H1 (cell line): ENCODE measurements around the gene SPOCK1. TPM values are rescaled to one million over a fixed set of nuclear protein-coding genes. Genes with fewer than 3 reads are reported as not detected.

Experiments
- CTCF ChIA-PET: fragments of 300-600 bp; sonication (Branson Sonifier 250); formaldehyde crosslinking; loops from one replicate; lab custom pipeline; 2021; ENCODE audit not compliant: partially characterized antibody; lab: Charles Lee
- POLR2A ChIA-PET: fragments of 300-600 bp; sonication (Branson Sonifier 250); formaldehyde crosslinking; loops from one replicate; lab custom pipeline; 2021; ENCODE audit warnings: inconsistent platforms; ENCODE audit not compliant: partially characterized antibody; lab: Charles Lee
- DNase-seq, 2 experiments: peaks; one replicate each; pipeline versions ENCODE4 v3.0.0 to v3.0.0-alpha.2; 2010 to 2022; ENCODE audit warnings: low spot score in 2 of 2, low read depth in 1 of 2, mixed read lengths in 1 of 2
- FAIRE-seq: peaks from 2 replicates; lab custom pipeline; 2011; peaks lifted over from hg19 to GRCh38; lab: Jason Lieb, UNC
- H2AFZ ChIP-seq: 2 replicates; pipeline ENCODE4 v1.8.1; 2012; ENCODE audit warnings: low read length, inconsistent platforms
- H2AK5ac ChIP-seq: 2 replicates; pipeline ENCODE4 v1.6.1; 2013; ENCODE audit warnings: low read depth, low read length
- H2BK120ac ChIP-seq: replicated peaks from 2 replicates; pipeline ENCODE3; 2013; ENCODE audit warnings: low read depth, low read length, inconsistent platforms
- H2BK12ac ChIP-seq: 2 replicates; pipeline ENCODE4 v1.6.1; 2013; ENCODE audit warnings: low read depth, low read length
- H2BK15ac ChIP-seq: 2 replicates; pipeline ENCODE4 v1.6.1; 2013; ENCODE audit warnings: low read length
- H2BK20ac ChIP-seq: 2 replicates; pipeline ENCODE4 v1.6.1; 2013; ENCODE audit warnings: low read length
- H2BK5ac ChIP-seq: 2 replicates; pipeline ENCODE4 v1.6.1; 2013; ENCODE audit warnings: low read depth, low read length
- H3K14ac ChIP-seq: 2 replicates; pipeline ENCODE4 v1.6.1; 2013; ENCODE audit warnings: inconsistent platforms; ENCODE audit not compliant: insufficient read length
- H3K18ac ChIP-seq: 2 replicates; pipeline ENCODE4 v1.6.1; 2013; ENCODE audit warnings: low read length; ENCODE audit errors: extremely low read depth
- H3K23ac ChIP-seq: 2 replicates; pipeline ENCODE4 v1.6.1; 2013; ENCODE audit warnings: inconsistent platforms; ENCODE audit not compliant: insufficient read length
- H3K23me2 ChIP-seq: 2 replicates; pipeline ENCODE4 v1.6.1; 2013; ENCODE audit warnings: low read depth, low read length
- H3K27ac ChIP-seq: 2 replicates; pipeline ENCODE4 v1.6.1; 2011; ENCODE audit warnings: low read depth, low read length, inconsistent platforms
- H3K27me3 ChIP-seq, 4 experiments: replicated peaks in 1 of 4; 1 replicate in 1 of 4; 2 replicates in 3 of 4; pipeline versions ENCODE4 v1.6.1 to v1.8.1; 2011 to 2013; ENCODE audit warnings: low read length in 3 of 4, mild to moderate bottlenecking in 3 of 4, inconsistent platforms in 2 of 4, mixed read lengths in 2 of 4, moderate library complexity in 1 of 4; ENCODE audit not compliant: control insufficient read depth in 3 of 4, insufficient read depth in 3 of 4; ENCODE audit errors: extremely low read depth in 1 of 4
- H3K36me3 ChIP-seq, 4 experiments: 2 replicates each; pipeline versions ENCODE4 v1.6.1 to v1.8.1; 2011 to 2013; ENCODE audit warnings: mild to moderate bottlenecking in 4 of 4, low read length in 3 of 4, moderate library complexity in 2 of 4, control low read depth in 1 of 4, inconsistent platforms in 1 of 4; ENCODE audit not compliant: insufficient read depth in 4 of 4, control insufficient read depth in 2 of 4
- H3K4ac ChIP-seq: replicated peaks from 2 replicates; pipeline ENCODE3; 2013; ENCODE audit warnings: low read length, low read depth, mixed read lengths, inconsistent platforms; ENCODE audit not compliant: insufficient read length
- H3K4me1 ChIP-seq, 4 experiments: replicated peaks in 1 of 4; 1 replicate in 1 of 4; 2 replicates in 3 of 4; pipeline versions ENCODE4 v1.6.1 to v1.8.1; 2011 to 2013; ENCODE audit warnings: low read length in 3 of 4, inconsistent platforms in 2 of 4, mixed read lengths in 1 of 4; ENCODE audit not compliant: insufficient read depth in 4 of 4, control insufficient read depth in 3 of 4
- H3K4me2 ChIP-seq, 2 experiments: 2 replicates each; pipeline versions ENCODE4 v1.6.1 to v1.8.1; 2011 to 2013; ENCODE audit warnings: low read depth in 2 of 2, low read length in 2 of 2, control low read depth in 1 of 2, inconsistent platforms in 1 of 2, mild to moderate bottlenecking in 1 of 2; ENCODE audit not compliant: insufficient read depth in 1 of 2
- H3K4me3 ChIP-seq, 4 experiments: fragments of 200-600, 300-600 bp in 1 of 4; sonication (generic), shearing (Covaris generic), sonication (Bioruptor Twin) in 1 of 4; 2 replicates each; pipeline versions ENCODE4 v1.5.1 to v1.8.1; 2011 to 2016; ENCODE audit warnings: low read length in 4 of 4, low read depth in 3 of 4, control low read depth in 2 of 4, inconsistent platforms in 2 of 4, mild to moderate bottlenecking in 2 of 4, mixed read lengths in 1 of 4, moderate library complexity in 1 of 4; ENCODE audit not compliant: insufficient read depth in 2 of 4; ENCODE audit errors: extremely low read depth in 1 of 4
- H3K56ac ChIP-seq: replicated peaks from 2 replicates; pipeline ENCODE3; 2013; ENCODE audit warnings: low read depth, mild to moderate bottlenecking, mixed read lengths, low read length, inconsistent platforms; ENCODE audit not compliant: insufficient read length
- H3K79me1 ChIP-seq: 2 replicates; pipeline ENCODE4 v1.6.1; 2013; ENCODE audit warnings: low read depth, low read length, control low read depth
- H3K79me2 ChIP-seq, 2 experiments: 2 replicates each; pipeline versions ENCODE4 v1.6.1 to v1.8.1; 2012 to 2013; ENCODE audit warnings: low read length in 2 of 2, mild to moderate bottlenecking in 2 of 2, inconsistent platforms in 1 of 2; ENCODE audit not compliant: insufficient read depth in 2 of 2, control insufficient read depth in 1 of 2
- H3K9ac ChIP-seq, 4 experiments: replicated peaks in 1 of 4; 1 replicate in 1 of 4; 2 replicates in 3 of 4; pipeline versions ENCODE4 v1.6.1 to v1.8.1; 2011 to 2013; ENCODE audit warnings: low read depth in 3 of 4, low read length in 3 of 4, control low read depth in 2 of 4, mild to moderate bottlenecking in 2 of 4, moderate library complexity in 2 of 4, inconsistent platforms in 1 of 4; ENCODE audit errors: extremely low read depth in 1 of 4
- H3K9me3 ChIP-seq, 2 experiments: 2 replicates each; pipeline versions ENCODE4 v1.6.1 to v1.8.1; 2012 to 2013; ENCODE audit warnings: mild to moderate bottlenecking in 2 of 2, moderate library complexity in 2 of 2, control low read depth in 1 of 2, inconsistent platforms in 1 of 2, low read depth in 1 of 2, low read length in 1 of 2, mixed read lengths in 1 of 2; ENCODE audit not compliant: insufficient read depth in 2 of 2
- H4K20me1 ChIP-seq, 2 experiments: replicated peaks in 1 of 2; 2 replicates each; pipeline versions ENCODE3 to v1.8.1; 2011 to 2013; ENCODE audit warnings: inconsistent platforms in 2 of 2, low read length in 2 of 2, mild to moderate bottlenecking in 1 of 2; ENCODE audit not compliant: insufficient read depth in 2 of 2, control insufficient read depth in 1 of 2
- H4K5ac ChIP-seq: 2 replicates; pipeline ENCODE4 v1.6.1; 2013; ENCODE audit warnings: low read length, low read depth, mixed read lengths, inconsistent platforms; ENCODE audit not compliant: insufficient read length
- H4K8ac ChIP-seq: 2 replicates; pipeline ENCODE4 v1.8.0; 2013; ENCODE audit warnings: mild to moderate bottlenecking, moderate library complexity, low read length, inconsistent platforms; ENCODE audit not compliant: insufficient read depth; ENCODE audit errors: extremely low read depth
- H4K91ac ChIP-seq: replicated peaks from 2 replicates; pipeline ENCODE3; 2013; ENCODE audit warnings: low read length, mixed read lengths, inconsistent platforms; ENCODE audit not compliant: insufficient read length
- GABPA ChIP-seq: IDR thresholded peaks from 2 replicates; pipeline ENCODE4 v1.6.1; 2011; ENCODE audit warnings: mild to moderate bottlenecking, low read length, moderate library complexity, borderline replicate concordance; ENCODE audit not compliant: insufficient read depth
- MAFK ChIP-seq: IDR thresholded peaks from 2 replicates; pipeline ENCODE4 v1.6.1; 2012; ENCODE audit warnings: low read depth, mild to moderate bottlenecking, improper control_type of control experiment, low read length
- NANOG ChIP-seq: IDR thresholded peaks from 2 replicates; pipeline ENCODE4 v1.6.1; 2011; ENCODE audit warnings: low read length, low read depth, mild to moderate bottlenecking, inconsistent platforms; ENCODE audit not compliant: insufficient read depth, poor library complexity, severe bottlenecking
- RBBP5 ChIP-seq: IDR thresholded peaks from 2 replicates; pipeline ENCODE4 v1.7.1; 2012; ENCODE audit warnings: low read depth, mild to moderate bottlenecking, inconsistent platforms, low read length, moderate library complexity, borderline replicate concordance
- SIN3A ChIP-seq, 2 experiments: IDR thresholded peaks in 1 of 2; conservative IDR thresholded peaks in 1 of 2; 2 replicates each; pipeline ENCODE4 v1.6.1; 2011 to 2012; ENCODE audit warnings: low read length in 2 of 2, improper control_type of control experiment in 1 of 2, low read depth in 1 of 2, mild to moderate bottlenecking in 1 of 2
- SUZ12 ChIP-seq: fragments of 200-600 bp; sonication (generic); IDR thresholded peaks from 2 replicates; pipeline ENCODE4 v1.6.1; 2012; ENCODE audit warnings: mild to moderate bottlenecking, inconsistent platforms, low read length, moderate library complexity, mixed read lengths
- TEAD4 ChIP-seq: IDR thresholded peaks from 2 replicates; pipeline ENCODE4 v1.6.1; 2012; ENCODE audit warnings: low read depth, low read length, inconsistent platforms, mixed read lengths
- USF2 ChIP-seq: IDR thresholded peaks from 2 replicates; pipeline ENCODE4 v1.6.1; 2011; ENCODE audit warnings: low read length, improper control_type of control experiment
- ZNF274 ChIP-seq: IDR thresholded peaks from 2 replicates; pipeline ENCODE4 v1.7.0; 2012; ENCODE audit warnings: low read length, borderline replicate concordance; ENCODE audit errors: extremely low read depth
- WGBS, 2 experiments: shearing (Covaris generic) in 1 of 2; methylation state at CpG; one replicate each; pipeline versions ENCODE4 v1.1.6 to v1.1.7; 2013 to 2015; ENCODE audit warnings: low lambda C conversion rate in 2 of 2, mixed read lengths in 2 of 2, inconsistent platforms in 1 of 2, low coverage in 1 of 2, missing lambda C conversion rate in 1 of 2; ENCODE audit not compliant: insufficient replicate concordance in 2 of 2, insufficient coverage in 1 of 2, insufficient read length in 1 of 2; ENCODE audit errors: extremely low coverage in 1 of 2, missing lambda C conversion rate in 1 of 2; 5-methylcytosine and 5-hydroxymethylcytosine counted together
- polyA plus RNA-seq, 7 experiments: library from polyadenylated mRNA; depleted of rRNA in 3 of 7; stranded (reverse) in 5 of 7; unstranded in 2 of 7; fragments of >200 nt in 5 of 7; fragments of 200-250 nt in 2 of 7; gene quantifications; 1 replicate in 5 of 7; 2 replicates in 1 of 7; 4 replicates in 1 of 7; pipeline versions ENCODE4 v1.2.1 to v1.2.3, GENCODE V29; 2011 to 2013; ENCODE audit warnings: missing spikeins in 2 of 7, mixed read lengths in 2 of 7
- total RNA-seq: library from RNA; stranded (reverse); fragmentation: NEBNext Ultra II Directional; extraction: Animal tissue kit (Norgen Biotek cat#: 25700); gene quantifications from 2 replicates; pipeline ENCODE4 v1.2.1, GENCODE V29; 2021

Gene SPOCK1
- total and polyA plus RNA-seq, 2 of the 8 experiments (the other 6 are each of a cell fraction or from before 2014, with no cell fraction given) = 6.9 to 18.1 TPM

GRCh38 chr5:137400571-137400970 lies 98.6 kb downstream of the SPOCK1 start:
- WGBS, 2 experiments = 85% methylated on average over 5 of the region's 5 CpGs; no CpG with 5 or more reads in 1 of the 2 experiments
- no peak overlapping the region for H3K14ac ChIP-seq
- no peaks in the 10 kb centered on the region for H3K79me1 ChIP-seq
- no peaks in the 10 kb centered on the region for H4K20me1 ChIP-seq
- no peak overlapping the region for H2BK12ac ChIP-seq
- no peak overlapping the region for H2BK20ac ChIP-seq
- H3K9ac ChIP-seq = no peak overlapping the region
- no peak overlapping the region for H2BK5ac ChIP-seq
- POLR2A ChIA-PET = interaction anchor here (0.6 kb wide), 1 partner anchor 258 kb away, joined by 4 read pairs; no protein-coding TSS in a partner anchor
- H3K56ac ChIP-seq = no peak overlapping the region
- DNase-seq (no peak), FAIRE-seq (no peak)
- TF ChIP-seq SIN3A (conservative IDR thresholded peaks at IDR 0.05 in 1 of 2, IDR thresholded peaks at IDR 0.05 in 1 of 2; ENCODE audit: low read depth in 1 of 2, low read length in 2 of 2) (no peak), TEAD4 (no peak), MAFK (no peak), NANOG (no peak), USF2 (no peak), RBBP5 (no peak), GABPA (no peak), ZNF274 (no peak), SUZ12 (no peak)
- H4K91ac ChIP-seq = no peak overlapping the region
- H3K4me2 ChIP-seq = no peak overlapping the region
- H3K27ac ChIP-seq = no peak overlapping the region
- no peak overlapping the region for H3K23ac ChIP-seq
- no peaks in the 10 kb centered on the region for H3K4me1 ChIP-seq
- no peak overlapping the region for H4K8ac ChIP-seq
- no peaks in the 10 kb centered on the region for H3K27me3 ChIP-seq
- H2BK120ac ChIP-seq = no peak overlapping the region
- no peak overlapping the region for H2AK5ac ChIP-seq
- H2BK15ac ChIP-seq = no peak overlapping the region
- H2AFZ ChIP-seq = no peak overlapping the region
- no peak overlapping the region for H3K4ac ChIP-seq
- H3K9me3 ChIP-seq = no peaks in the 10 kb centered on the region
- H3K23me2 ChIP-seq = no peaks in the 10 kb centered on the region
- H4K5ac ChIP-seq = no peak overlapping the region
- no peaks in the 10 kb centered on the region for H3K79me2 ChIP-seq
- H3K18ac ChIP-seq = no peak overlapping the region
- H3K4me3 ChIP-seq = no peak overlapping the region
- CTCF ChIA-PET = interaction anchor here (0.7 to 1.1 kb wide), 2 partner anchors 70 to 72 kb away, joined by 3 read pairs; no protein-coding TSS in a partner anchor
- no peaks in the 10 kb centered on the region for H3K36me3 ChIP-seq
